HG02588 (cell line): ENCODE measurements around the gene CACNA2D3.

Experiments
- ATAC-seq: cut with Tn5 transposase; IDR thresholded peaks from one replicate; pipeline ENCODE4 v1.9.1; 2021; ENCODE audit warnings: mild to moderate bottlenecking, moderate library complexity; ENCODE audit not compliant: unreplicated experiment

CACNA2D3 gene

DNA sequence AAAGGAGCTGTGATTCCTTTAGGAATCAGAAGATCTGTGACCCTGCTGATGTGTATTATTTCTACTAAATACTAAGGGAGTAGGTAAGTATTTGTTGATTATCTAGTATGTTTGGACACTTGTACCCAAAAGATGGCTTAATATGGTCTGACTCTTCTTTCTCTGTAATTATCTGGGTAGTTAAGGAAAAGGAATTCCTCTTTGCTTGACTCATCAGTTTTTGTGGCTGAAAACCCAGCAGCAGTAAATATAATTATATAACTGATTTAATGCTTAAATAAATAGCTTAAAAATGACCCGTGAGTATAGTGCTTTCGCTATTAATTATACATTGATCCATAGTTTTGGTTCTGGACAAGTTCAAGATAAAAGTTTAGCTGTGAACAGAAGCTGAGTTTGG lies 649.7 kb downstream of the CACNA2D3 start:
- ATAC-seq = no peak

DNA sequence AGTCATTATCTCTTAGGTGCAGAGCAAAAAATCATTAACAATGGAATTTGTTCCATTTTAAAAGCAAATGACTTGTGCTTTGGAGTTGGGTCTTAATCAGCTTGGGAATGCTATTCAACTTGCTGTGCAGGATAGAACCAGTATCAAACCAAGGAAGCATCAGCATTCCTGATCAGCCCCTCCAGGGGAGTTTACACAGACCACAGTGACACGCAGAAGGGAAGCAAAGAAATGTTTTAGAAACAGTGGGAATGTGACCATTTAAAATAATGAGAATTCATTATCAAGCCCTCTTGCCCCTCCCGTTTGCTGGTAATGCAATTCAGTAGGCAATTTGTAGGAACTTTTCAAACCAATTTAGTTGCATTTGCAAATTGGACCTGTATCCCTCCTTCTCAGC lies 650.4 kb downstream of the CACNA2D3 start:
- no peak for ATAC-seq

DNA sequence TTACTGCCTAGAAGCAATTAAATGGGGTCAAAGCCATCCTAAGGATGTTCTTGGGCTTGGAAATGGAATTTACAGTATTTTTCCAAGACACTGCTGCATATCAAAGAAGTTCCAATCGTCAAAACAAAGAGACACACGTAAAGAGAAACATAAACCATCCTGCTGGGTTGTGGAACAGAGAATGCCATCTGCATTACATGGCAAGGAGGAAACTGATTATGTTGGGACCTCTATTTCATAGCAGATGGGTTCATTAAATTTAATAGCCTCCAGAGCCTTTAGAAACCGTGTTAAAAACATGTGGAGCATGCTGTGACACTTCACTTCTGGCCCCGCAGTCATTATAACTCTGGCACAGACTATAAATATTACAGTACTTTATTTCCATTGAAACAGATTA lies 650.9 kb downstream of the CACNA2D3 start:
- ATAC-seq = no peak

DNA sequence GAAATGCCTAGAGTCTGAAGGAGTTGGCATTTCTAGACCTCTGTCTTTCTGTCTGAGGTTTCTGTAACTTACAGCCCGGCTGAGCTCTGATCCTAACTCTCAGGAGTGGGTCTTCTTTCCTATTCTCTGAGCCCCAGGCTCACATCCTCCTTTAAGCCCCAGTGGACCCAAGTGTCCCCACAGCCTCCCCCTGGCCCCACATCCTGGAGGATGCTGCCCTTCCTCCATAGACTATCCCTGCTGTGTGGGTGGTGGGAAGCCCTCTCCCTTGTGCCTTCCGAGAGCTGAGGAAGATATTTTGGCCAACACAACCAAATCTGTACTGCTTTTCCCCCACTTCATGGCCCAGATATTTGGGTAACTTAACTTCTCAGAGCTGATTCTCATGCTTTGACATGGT lies 654.2 kb downstream of the CACNA2D3 start:
- ATAC-seq = no peak

DNA sequence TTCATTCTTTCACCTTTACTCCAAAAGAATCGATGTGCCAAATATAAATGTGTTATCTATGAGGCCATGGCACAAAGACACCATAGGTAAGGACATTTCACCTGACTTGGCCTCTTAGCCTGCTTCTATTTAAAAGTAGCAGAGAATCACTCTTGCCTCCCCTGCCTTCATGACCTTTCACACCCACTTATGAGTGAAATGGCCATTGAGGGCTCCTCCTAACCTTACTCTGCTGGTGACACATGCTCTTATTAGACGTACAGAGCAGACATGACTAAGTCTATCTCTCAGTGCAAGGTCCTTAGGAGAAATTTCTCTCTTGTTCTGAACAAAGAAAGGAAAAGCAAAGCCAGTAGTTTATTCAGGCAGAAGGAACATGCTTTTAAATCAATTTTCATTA lies 654.8 kb downstream of the CACNA2D3 start:
- ATAC-seq = no peak

DNA sequence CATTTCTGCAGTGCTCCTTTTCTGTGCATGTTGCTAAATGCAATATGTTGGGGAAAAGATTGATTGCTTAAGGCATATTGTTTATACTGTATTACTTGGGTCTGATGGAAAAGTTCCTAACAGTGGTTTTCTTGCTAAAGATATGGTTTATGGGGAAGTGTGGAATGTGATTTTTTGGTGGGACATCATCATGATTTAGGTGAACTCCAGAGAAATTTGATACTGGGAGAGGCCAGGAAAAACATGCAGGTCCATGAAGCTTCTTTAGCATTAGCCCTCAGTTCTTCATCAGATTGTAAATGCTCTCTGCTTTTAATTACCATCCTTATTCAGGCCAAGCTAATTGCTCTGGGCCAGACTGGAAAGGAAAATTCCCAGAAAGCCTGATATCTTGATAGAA lies 658.0 kb downstream of the CACNA2D3 start:
- no peak for ATAC-seq

DNA sequence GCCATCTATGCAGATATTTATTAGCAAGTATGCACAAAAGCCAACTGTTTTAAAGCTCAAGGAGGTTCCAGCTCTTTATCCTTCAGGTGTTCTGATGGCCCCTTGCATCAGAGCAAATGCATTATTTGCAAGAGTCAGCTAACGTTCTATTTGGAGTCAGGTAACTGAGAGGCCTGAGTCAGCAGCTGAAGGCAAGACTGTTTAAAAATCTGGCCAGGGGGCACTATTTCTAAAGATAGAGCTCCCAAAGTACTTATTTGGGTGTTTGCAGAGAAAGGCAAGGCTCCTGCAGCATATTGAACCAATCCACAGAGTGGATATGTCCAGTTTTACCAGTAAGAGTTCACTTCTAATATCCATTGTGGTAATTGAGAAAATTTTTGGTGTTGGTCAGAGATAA lies 659.4 kb downstream of the CACNA2D3 start:
- no peak for ATAC-seq

DNA sequence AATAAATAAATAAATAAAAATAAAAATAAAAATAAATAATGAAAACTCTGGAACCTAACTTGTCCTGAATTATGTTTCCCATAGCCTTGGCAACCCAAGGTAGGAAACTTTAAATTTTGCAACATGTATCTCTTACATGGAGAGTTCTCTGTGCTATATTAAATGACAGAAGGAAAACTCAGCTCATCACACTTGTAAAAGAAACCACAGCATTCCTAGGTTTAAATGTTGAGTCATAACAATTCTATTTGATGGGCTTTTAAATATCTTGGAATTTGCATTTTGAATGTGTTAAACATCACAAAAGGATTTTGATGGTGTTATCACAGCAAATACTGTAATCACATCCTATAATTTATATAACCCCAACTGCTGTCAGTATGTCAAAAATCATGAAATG lies 661.3 kb downstream of the CACNA2D3 start:
- no peak for ATAC-seq

DNA sequence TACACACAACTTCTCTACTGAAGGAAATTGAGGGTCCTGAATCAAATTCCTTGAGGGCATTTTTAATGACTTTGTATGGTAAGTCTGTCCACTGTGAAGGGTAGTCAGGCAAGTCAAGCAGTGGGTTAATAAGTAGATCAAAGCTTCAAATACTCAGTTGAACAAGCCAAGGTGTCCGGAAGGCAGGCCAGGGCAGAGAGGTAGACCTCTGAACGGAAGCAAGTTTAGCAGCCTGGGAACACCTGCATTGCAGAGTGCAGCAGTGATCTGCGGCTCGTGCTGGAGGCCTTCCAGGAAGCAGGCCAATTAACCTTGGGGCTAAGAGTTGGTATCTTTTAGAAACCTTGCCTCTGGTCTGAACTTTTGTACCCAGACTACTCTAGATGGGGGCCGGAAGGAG lies 661.7 kb downstream of the CACNA2D3 start:
- no peak for ATAC-seq

DNA sequence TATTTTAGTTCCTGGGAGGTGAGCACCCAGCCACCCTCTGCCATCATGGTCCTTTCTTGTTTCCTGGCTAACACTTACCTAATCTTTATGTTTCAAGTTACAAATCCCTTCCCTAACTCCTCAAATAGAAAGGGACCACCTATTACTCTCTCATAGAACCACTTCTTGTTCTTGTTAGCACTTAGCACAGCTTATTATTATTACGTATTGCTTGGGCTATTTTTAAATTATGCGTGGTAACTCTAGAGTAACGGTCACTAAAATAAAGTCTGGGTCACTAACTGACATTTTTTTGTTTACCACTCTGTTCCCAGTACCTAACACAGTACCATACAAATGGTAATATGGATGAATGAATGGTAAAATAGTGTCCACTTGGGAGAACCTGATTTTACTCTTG lies 663.6 kb downstream of the CACNA2D3 start:
- no peak for ATAC-seq

DNA sequence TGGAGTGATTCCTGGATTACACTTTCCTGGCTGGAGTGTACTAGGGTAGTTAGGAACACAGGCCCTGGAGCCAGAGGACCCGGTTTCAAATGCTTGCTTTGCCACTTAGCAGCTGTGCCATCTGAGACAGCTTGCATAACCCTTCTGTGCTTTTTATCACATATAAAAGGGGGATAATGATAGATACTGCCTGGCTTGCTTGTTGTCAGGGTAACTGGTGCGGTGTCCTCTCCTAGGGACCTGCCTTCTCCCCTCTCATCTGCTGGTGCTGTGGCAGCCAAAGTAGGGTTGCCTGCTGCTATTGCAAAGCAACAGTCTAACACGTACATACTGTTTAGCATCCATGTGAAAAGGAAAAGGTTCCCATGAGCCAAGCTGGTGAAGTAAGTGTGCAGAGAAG lies 667.7 kb downstream of the CACNA2D3 start:
- ATAC-seq = no peak

DNA sequence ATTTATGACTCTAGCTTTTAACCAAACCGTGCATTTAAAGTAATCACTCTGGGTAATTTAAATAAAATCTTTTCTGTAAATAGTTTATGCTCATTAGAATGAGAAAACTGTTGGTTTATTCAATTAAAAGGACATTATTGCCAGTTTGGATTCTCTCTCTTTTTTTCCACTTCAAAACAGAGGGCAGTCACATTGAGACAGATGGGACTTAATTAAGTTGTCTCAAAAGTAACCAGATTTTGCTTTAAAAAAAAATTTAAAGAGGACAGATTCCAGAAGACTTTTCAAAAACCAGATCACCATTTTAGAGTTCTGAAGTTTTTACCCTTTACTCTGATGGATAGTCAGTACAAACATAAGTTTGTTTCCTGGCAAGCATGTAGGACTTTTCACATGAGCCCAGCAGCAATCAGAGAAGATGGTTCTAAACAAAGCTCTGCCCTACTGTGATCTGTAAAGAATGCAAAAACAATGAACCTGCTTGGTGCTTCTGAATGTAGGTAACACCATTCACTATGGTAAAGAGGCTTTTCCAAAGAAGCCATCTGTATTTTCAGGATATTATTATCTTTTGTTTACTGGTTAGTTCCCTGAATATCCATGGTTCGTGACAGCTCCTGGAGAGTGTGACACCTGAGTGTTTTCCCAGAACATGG lies 669.3 kb downstream of the CACNA2D3 start:
- no peak for ATAC-seq

DNA sequence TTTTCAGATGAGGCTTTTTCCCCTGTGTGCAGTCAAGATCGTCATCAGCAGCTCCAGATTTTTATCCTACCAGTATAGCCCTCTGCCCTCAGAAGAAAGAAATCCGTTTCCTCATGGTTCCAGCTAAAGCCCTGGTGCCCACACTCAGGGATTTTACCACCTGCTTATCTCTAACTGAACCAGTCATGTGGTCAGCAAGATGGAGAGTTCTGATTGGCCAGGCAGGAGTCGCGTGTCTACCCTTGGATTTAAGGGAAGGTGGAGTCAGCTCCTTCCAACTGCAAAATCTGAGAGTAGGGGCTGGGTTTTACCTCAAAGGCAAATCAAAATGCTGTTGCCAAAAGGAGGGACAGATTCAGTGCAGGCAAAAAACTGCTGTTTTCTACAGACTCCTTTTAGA lies 670.2 kb downstream of the CACNA2D3 start:
- ATAC-seq = no peak

DNA sequence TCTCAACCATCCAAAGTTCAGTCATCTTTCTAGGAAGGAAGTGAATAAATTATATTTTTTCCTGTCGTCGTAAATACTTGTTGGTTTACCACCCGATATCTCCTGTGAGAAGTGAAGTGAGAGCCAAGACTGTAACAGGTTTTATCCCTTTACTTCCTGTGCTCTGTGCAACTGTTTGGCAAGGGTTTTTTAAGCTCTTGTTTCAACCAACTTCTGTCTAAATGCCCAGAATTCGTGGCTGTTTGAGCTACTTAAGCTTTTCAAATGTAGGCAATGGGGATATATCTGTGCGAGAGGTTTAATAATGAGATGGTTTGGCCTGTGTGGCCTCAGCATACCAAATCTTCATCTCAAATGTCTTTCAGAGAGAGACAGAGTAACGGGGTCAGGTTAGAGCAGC lies 670.8 kb downstream of the CACNA2D3 start:
- no peak for ATAC-seq

DNA sequence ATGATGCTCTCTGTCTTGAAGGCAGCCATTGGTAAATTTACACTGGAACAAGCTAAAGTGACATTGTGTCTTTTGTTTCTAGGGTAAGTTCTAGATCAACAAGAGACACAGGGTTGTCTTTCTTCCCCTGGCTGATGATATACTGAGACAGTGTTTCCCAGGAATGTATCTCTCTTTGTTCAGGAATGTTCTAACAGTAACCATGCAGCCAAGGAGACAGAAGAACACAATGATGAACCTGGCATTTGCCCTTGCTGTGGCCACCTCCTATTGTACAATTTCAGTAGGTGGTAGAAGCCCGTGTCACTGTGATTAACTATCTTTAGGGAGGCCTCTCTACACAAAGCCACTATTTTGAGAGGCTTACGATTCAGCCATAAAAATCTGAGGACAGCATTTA lies 674.8 kb downstream of the CACNA2D3 start:
- ATAC-seq = no peak

DNA sequence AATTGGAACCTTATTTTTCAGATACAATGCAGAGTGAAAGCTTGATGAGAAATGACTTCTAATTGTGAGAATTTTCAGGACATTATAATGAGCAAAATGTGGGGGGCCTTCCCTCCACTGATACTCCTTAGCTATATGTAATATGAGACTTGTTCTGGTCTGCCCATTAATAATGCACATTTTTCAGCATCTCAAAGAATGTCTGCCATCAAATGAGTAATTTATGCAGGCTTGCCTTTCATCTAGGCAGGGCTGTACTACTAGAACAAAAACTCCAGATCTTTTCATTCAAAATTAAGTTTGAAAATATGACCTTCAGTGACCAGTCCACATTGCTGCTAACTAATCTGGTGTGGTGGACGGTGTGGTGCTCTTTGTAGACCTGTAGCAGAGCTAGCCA lies 678.1 kb downstream of the CACNA2D3 start:
- no peak for ATAC-seq

DNA sequence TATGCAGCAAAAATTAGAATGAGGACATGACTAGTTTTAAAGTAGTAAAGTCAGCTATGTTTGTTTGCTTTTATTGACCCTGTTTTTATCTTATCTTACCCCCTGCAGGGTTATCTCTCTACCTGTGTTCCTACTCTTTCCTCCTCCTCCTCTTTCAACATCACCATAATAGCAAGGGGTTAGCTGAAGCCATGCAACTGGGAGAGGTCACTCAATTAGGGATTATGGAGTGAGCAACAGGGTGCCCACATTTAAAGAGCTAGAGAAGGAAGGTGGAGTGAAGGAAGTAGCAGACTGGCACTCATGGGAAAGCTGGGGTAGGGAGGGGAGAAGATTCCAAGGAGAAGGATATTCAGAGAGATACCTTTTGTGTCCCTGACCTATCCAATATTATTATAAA lies 679.6 kb downstream of the CACNA2D3 start:
- ATAC-seq = no peak

DNA sequence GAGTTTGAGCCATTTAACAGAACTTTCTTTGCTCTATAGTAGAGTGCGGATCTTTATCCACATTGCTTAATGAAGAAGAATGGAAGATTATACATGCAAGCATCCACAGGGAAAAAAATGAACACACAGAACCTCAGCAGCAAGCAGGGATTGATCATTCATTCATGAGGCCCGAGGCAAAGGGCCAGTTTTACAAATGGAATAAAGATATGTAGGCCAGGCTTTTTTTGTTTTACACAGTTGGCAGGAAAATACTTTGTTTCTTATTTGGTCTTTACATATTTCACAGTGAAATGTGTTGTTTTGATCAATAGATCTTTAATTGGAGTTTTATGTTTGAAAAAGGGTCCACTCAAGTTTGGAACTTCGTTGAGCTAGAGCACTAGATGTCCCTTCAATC lies 688.0 kb downstream of the CACNA2D3 start:
- ATAC-seq = no peak

DNA sequence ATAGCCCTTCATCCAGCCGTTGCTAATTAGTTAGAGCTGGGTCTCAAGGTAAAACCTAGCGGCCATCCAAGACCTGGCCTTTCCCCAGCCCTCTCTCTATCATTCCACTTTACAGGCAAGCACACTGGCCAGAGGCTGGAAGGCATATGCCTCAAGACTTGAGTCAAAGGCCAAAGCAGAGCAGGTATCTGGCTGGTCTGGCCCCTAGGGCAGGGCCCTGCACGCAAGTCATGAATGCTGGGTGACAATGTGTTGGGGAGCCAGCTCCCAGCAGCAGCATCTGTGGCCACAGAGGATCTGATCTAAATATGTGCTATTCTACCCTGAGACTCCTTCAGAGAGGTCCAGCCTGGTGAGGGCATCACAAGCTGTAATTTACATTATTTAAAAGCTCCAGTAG lies 691.9 kb downstream of the CACNA2D3 start:
- no peak for ATAC-seq

DNA sequence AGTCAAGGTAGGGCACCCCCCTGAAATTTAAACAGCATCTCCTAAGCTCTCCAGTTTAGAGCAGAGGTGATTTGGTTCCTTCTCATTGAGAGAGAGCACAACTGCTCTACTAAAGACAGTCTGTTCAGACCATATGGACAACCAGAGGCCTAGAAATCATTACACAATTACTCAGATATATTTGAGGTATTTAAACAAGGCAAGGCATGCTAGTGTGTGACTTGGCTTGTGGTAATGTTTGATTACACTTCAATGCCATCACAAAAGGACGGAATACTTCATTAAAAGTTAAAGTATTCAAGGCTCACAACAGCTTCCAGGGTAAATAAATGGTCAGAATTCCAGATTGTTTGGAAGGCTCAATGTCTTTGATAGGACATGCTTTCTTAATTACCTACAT lies 695.3 kb downstream of the CACNA2D3 start:
- ATAC-seq = no peak

DNA sequence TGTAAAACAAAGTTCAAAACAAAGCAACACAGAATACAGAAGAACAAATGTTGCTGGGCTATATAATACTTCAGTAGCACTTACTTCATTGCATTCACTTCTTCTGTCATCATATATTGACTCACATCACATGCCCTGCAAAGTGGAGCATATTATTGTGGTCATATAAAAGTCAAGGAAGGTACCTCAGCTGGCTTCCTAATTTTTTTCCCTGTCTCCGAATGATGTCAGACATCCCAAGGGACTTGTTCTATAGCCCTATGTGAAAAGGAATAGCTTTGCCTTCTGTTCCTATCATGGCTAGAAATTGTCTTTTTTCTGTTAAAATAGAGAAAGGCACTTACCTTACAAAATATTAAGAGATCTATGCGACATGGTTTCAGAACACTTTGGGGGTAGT lies 696.1 kb downstream of the CACNA2D3 start:
- no peak for ATAC-seq

DNA sequence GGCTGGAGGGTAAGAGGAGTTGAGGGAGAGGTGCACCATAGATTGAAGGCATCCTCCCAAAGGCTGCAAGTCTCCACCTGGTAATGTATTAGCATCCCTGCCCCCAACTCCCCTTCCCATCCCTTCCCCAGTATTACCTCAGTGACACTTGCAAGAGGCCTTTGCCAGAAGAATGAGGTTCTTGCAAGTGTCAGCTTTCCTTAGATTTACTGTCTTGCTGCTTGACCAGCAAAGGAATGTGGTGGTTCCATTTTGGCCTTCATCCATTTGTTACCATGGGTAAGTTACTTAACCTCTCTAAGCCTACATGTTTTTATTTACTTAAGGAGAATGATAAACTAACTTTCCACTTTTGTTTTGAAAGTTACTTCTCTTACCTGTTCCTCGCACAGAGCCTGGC lies 696.6 kb downstream of the CACNA2D3 start:
- no peak for ATAC-seq

DNA sequence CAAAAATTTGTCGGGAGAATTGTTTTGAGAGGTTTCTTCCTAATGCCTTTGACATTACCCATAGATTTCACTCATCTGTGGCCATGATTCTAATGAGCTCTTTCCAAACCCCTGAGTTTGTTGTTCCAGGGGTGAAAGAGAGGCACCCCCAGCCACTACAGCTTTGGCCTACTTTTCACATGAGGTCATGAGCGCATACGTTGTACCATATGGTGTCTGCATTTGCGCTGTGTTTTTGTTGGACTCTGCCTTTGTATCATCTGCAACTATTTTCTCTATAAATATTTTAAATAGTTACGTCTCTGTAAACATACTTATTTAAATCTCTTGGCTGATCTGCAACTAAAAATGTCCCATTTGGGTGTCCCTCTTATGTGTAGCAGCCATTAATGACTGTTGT lies 697.6 kb downstream of the CACNA2D3 start:
- no peak for ATAC-seq

DNA sequence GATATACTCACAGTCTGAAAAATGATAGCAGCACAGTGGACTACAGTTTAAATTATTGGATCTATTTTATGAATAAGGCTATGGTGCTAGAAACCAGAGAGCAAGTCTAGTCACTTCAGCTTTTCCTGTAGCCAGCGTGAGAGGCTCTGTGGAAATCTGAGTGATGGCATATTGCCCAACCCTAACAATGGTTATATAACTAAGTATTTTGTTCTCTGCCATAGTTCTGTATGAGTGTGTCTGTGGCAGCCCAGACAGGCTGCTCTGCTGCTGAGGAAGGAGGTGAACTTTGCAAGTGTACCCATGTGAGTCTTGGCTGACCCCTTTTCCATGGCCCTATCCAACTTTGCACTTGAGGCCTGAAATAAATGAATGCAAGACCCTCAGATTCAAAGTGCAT lies 699.9 kb downstream of the CACNA2D3 start:
- no peak for ATAC-seq
